Body of pancreas (tissue), 4 donors: ENCODE results near the gene TMEM203.

Experiments used
- POLR2A ChIP-seq, 3 donors: fragments of 450-650 bp; IDR thresholded peaks; one replicate each; pipeline ENCODE4 v1.6.1; 2016; ENCODE audit warnings: antibody characterized with exemption in 3 of 3, mild to moderate bottlenecking in 2 of 3
- TF ChIP-seq, protein P1 (sequence below), 7 experiments: fragments of 450-650 bp in 4 of 7; fragments of 200-600 bp in 3 of 7; sonication (generic) in 3 of 7; IDR thresholded peaks; one replicate each; pipeline ENCODE4 v1.5.1; 2016 to 2019; ENCODE audit warnings: antibody characterized with exemption in 7 of 7

DNA sequence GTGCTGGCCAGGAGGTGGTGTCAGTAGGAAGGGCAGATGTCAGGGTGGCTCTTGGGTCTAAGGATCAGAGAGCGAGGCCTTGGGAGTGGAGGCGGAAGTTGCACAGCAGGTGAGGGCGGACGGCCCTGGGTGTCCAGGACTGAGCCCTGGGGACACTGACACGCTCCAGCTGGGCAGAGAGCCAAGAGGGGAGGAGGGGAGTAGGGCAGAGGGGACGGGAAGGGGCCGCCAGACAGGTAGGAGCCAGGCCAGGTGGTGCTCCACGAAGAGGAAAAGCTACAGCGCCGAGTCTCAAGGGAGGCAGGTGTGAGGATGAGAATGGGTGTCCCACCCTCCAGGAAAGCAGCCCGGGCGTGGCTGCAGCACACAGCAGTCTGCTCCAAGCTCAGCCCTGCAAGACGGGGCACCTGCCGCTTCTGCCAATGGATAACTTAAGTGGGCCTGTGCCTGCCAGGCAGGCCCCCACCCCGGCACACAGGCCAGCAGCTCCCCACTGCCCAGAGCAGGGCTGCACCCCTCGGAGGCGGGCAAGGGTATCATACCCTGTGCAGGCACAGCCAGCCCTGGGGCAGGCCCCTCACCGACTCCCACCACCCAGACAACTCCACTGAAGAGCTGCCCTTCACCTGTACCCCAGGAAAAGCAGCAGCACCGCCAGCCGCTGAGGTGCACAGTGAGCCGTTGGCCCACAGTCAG is 9.8 kb downstream of the TMEM203 start:
- TF ChIP-seq, protein P1, sequence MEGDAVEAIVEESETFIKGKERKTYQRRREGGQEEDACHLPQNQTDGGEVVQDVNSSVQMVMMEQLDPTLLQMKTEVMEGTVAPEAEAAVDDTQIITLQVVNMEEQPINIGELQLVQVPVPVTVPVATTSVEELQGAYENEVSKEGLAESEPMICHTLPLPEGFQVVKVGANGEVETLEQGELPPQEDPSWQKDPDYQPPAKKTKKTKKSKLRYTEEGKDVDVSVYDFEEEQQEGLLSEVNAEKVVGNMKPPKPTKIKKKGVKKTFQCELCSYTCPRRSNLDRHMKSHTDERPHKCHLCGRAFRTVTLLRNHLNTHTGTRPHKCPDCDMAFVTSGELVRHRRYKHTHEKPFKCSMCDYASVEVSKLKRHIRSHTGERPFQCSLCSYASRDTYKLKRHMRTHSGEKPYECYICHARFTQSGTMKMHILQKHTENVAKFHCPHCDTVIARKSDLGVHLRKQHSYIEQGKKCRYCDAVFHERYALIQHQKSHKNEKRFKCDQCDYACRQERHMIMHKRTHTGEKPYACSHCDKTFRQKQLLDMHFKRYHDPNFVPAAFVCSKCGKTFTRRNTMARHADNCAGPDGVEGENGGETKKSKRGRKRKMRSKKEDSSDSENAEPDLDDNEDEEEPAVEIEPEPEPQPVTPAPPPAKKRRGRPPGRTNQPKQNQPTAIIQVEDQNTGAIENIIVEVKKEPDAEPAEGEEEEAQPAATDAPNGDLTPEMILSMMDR (IDR thresholded peaks at IDR 0.05), result no peak
- TF ChIP-seq POLR2A (IDR thresholded peaks at IDR 0.05), result peak in 1 of 3 donors; percentile 39
